Peyer's patch (tissue), 4 donors: ENCODE data around the gene NLRC3. TPM values are rescaled to one million over a fixed set of nuclear protein-coding genes. Genes with fewer than 3 reads are reported as not detected.

ENCODE experiments used
- DNase-seq, 3 donors: peaks; one replicate each; pipeline ENCODE4 v3.0.0-alpha.2; 2017 to 2019
- H3K27ac ChIP-seq, 4 donors: fragments of 200-600 bp; sonication (generic); one replicate each; pipeline ENCODE4 v1.5.1; 2016 to 2019
- H3K27me3 ChIP-seq, 2 donors: fragments of 200-600 bp; sonication (generic); one replicate each; pipeline ENCODE4 v1.5.1; 2019
- H3K36me3 ChIP-seq, 3 donors: fragments of 200-600 bp; sonication (generic); one replicate each; pipeline ENCODE4 v1.5.1; 2016 to 2019
- H3K4me1 ChIP-seq, 4 donors: fragments of 200-600 bp; sonication (generic); one replicate each; pipeline ENCODE4 v1.5.1; 2016 to 2019
- H3K4me3 ChIP-seq, 4 donors: fragments of 200-600 bp; sonication (generic); 1 replicate in 3 of 4; 2 replicates in 1 of 4; pipeline ENCODE4 v1.5.1; 2016 to 2019; ENCODE audit warnings: mild to moderate bottlenecking in 1 of 4
- H3K9me3 ChIP-seq, 4 donors: fragments of 200-600 bp; sonication (generic); one replicate each; pipeline ENCODE4 v1.5.1; 2016 to 2019; ENCODE audit warnings: mild to moderate bottlenecking in 1 of 4
- POLR2A ChIP-seq, 2 donors: fragments of 450-650 bp; IDR thresholded peaks; one replicate each; pipeline ENCODE4 v1.5.1; 2017; ENCODE audit warnings: antibody characterized with exemption in 2 of 2, mild to moderate bottlenecking in 2 of 2, moderate library complexity in 2 of 2
- total RNA-seq, 4 donors: library from RNA; depleted of rRNA; stranded (reverse); fragments of >200 nt; gene quantifications; one replicate each; pipeline ENCODE4 v1.1.0, GENCODE V29; 2016
- TF ChIP-seq, protein P1 (sequence below), 6 experiments: fragments of 450-650 bp in 4 of 6; fragments of 200-600 bp in 2 of 6; sonication (generic) in 1 of 6; IDR thresholded peaks; one replicate each; pipeline ENCODE4 v1.5.1; 2017 to 2019; ENCODE audit warnings: antibody characterized with exemption in 6 of 6, mild to moderate bottlenecking in 3 of 6, moderate library complexity in 1 of 6

NLRC3 gene
- total RNA-seq, 4 donors from 2014 or later, result 4.4 to 32.2 (median 7.3) TPM

DNA sequence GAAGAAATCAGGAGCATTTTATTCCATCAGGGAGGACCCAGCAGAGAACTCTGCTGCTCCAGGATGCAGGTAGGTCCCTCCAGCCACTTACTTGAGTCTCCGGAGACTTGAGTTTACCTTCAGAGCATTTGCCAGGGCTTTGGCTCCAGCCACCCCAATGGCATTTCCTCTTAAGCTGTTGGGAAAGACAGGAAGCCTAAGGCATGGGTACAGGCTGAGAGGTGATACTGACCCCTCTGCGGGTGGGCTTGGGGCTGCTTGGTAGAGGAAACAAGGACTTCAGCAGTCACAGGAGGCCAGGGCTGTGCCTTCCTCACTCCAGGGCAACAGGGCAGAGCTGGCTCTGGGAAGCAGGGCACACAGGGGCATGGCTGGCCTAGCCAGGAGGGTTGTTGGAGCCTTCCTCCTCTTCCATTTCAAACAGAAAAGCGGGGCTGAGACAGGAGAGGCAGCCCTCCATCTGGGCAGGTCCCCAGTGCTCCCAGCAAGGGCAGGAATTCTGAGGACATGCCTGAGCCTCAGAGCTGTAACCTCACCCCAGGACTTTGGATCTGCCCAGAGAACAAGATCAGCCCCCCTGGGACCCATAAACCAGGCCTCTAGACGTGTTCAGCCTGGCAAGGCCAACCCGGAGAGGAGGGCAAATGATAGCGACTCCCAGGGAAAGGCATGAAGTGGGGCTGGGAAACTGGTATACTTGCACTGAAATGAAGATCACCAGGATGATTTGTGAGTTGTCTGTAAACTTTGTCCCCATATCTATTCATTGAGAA, 34.4 kb downstream of the NLRC3 start:
- TF ChIP-seq, protein P1, sequence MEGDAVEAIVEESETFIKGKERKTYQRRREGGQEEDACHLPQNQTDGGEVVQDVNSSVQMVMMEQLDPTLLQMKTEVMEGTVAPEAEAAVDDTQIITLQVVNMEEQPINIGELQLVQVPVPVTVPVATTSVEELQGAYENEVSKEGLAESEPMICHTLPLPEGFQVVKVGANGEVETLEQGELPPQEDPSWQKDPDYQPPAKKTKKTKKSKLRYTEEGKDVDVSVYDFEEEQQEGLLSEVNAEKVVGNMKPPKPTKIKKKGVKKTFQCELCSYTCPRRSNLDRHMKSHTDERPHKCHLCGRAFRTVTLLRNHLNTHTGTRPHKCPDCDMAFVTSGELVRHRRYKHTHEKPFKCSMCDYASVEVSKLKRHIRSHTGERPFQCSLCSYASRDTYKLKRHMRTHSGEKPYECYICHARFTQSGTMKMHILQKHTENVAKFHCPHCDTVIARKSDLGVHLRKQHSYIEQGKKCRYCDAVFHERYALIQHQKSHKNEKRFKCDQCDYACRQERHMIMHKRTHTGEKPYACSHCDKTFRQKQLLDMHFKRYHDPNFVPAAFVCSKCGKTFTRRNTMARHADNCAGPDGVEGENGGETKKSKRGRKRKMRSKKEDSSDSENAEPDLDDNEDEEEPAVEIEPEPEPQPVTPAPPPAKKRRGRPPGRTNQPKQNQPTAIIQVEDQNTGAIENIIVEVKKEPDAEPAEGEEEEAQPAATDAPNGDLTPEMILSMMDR (IDR thresholded peaks at IDR 0.05), result no peak
- no peak for TF ChIP-seq POLR2A (IDR thresholded peaks at IDR 0.05)
- DNase-seq, result no peak

DNA sequence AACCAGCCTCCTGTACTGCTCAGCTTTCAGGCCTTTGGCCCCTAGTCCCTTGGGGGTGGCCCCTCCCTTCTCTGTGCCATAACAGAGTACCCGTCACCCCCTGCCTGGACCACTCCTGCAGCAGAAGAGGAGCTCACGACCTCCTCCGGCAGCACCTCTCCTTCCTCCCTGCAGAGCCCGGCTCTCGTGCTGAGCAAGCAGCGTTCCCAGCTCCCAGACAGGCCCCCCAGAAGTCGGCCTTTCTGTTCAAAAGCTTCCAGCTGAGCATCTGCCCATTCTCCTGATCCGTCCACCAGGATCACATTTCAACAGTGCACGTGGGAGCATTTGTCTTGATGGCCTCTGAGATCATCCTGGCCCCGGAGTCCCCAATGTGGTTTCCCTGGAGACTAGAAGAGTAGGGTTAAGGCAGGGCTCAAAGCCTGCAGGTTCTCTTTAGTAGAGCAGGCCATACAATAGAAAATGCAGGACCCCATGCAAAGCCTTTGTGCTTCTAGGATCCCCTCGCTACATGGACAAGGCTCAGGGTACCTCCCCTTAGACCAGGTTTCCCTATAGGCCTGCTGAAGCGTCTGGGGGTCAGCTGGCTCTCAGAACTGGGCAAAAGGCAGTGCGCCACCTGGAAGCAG, 35.6 kb downstream of the NLRC3 start:
- Histone ChIP-seq H3K4me1 (no peaks in the 10 kb centered on the region), H3K27me3 (no peaks in the 10 kb centered on the region), H3K27ac (no peak overlapping the region), H3K9me3 (no peaks in the 10 kb centered on the region), H3K36me3 (peaks cover 0 to 11% (median 0%) of the 10 kb centered on the region in 3 donors), H3K4me3 (no peak overlapping the region)
- DNase-seq, result no peak
- TF ChIP-seq, protein P1 (IDR thresholded peaks at IDR 0.05), result no peak
- no peak for TF ChIP-seq POLR2A (IDR thresholded peaks at IDR 0.05)

More for the DNA sequence above, 34.4 kb downstream of the NLRC3 start:
- Histone ChIP-seq H3K27ac (no peak overlapping the region), H3K36me3 (peaks cover 0 to 11% (median 0%) of the 10 kb centered on the region in 3 donors), H3K4me3 (no peak overlapping the region), H3K9me3 (no peaks in the 10 kb centered on the region), H3K27me3 (no peaks in the 10 kb centered on the region), H3K4me1 (no peaks in the 10 kb centered on the region)

DNA sequence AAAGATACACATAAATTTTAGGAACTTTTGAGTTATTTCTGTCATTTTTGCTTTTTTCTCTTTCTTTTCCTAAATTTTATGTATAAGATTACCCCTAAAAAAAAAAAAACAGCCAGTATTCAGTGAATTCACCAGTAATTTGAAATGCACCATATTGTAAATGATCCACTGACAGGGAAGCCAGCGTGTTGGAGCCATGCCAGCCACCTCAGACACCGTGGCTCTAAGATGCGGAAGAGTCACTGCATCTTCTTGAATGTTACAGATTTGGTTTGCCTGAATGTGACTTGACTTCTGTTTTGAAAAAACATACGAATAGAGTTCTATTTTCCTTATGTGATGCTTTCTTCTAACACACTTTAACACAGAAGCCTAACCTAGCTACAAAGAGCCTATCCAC, 39.0 kb downstream of the NLRC3 start:
- Histone ChIP-seq H3K27me3 (no peaks in the 10 kb centered on the region), H3K27ac (no peak overlapping the region), H3K4me3 (no peak overlapping the region), H3K36me3 (peaks cover 0 to 17% (median 0%) of the 10 kb centered on the region in 3 donors), H3K4me1 (no peaks in the 10 kb centered on the region), H3K9me3 (no peaks in the 10 kb centered on the region)
- TF ChIP-seq POLR2A (IDR thresholded peaks at IDR 0.05), result no peak
- TF ChIP-seq, protein P1 (IDR thresholded peaks at IDR 0.05), result no peak
- DNase-seq, result no peak

DNA sequence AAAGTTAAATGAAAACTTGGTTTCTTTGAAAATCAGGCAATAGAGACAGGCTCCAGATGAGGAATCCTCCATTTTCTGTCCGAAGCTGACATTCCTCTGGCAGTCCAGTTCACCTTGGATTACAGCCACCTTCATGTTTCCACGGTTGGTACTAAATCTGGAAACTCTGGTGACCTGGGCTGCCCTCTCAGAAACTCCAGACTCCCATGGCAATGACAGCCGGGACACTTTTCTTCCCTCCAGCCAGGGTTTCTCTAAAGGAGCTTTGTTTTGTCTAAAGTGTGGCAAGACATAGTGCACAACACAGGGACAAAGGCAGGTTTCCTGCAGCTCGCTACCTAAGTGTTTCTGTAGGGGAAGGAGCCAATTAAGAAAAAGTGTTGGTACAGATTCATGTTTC, 40.4 kb downstream of the NLRC3 start:
- Histone ChIP-seq H3K4me3 (no peak overlapping the region), H3K27ac (no peak overlapping the region), H3K4me1 (no peaks in the 10 kb centered on the region), H3K9me3 (no peaks in the 10 kb centered on the region), H3K36me3 (peaks cover 0 to 25% (median 0%) of the 10 kb centered on the region in 3 donors), H3K27me3 (no peaks in the 10 kb centered on the region)
- DNase-seq, result no peak
- TF ChIP-seq POLR2A (IDR thresholded peaks at IDR 0.05), result no peak
- TF ChIP-seq, protein P1 (IDR thresholded peaks at IDR 0.05), result no peak

DNA sequence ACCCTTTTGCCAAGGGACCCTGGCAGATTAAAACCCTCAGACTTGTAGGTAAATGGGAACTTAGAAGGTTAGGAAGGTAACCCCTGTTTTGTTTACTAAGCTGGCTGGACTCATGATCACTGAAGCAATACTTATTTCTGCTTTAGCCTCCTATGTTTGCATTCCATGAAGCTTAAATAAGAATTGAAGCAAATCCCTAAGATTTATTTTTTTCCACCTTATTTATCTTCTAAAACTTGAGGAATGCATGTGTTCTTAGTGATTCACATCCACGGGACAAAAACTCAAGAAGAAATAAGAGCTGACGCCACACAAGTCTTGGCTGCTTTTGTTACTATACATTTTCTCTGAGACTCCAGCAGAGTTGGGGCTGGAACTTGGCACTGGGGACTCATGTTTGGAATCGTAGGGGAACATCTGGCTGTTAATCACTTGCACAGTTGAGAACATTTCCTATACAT, 40.9 kb downstream of the NLRC3 start:
- no peaks in the 10 kb centered on the region for H3K27me3 ChIP-seq
- no peak overlapping the region for H3K27ac ChIP-seq
- no peaks in the 10 kb centered on the region for H3K9me3 ChIP-seq
- H3K4me1 ChIP-seq, result no peaks in the 10 kb centered on the region
- H3K4me3 ChIP-seq, result no peak overlapping the region
- H3K36me3 ChIP-seq, result peaks cover 0 to 26% (median 0%) of the 10 kb centered on the region in 3 donors
- DNase-seq, result no peak
- no peak for TF ChIP-seq POLR2A (IDR thresholded peaks at IDR 0.05)
- TF ChIP-seq, protein P1 (IDR thresholded peaks at IDR 0.05), result no peak
